NCI-H446 treated with DMSO at 0.1 percent for 48 hours (cell line): ENCODE results near the gene GGNBP2.
A peak's percentile ranks its signal among the peaks of the same experiment; 100 is the strongest.
"Not testable (repeated sequence)": the region's sequence is repeated elsewhere in the genome, so short reads cannot be mapped to it uniquely, and the experiment has no call there.

Experiments used
- DNase-seq: peaks from one replicate; lab custom pipeline; 2025; lab: John Stamatoyannopoulos, UW

Gene GGNBP2

DNA sequence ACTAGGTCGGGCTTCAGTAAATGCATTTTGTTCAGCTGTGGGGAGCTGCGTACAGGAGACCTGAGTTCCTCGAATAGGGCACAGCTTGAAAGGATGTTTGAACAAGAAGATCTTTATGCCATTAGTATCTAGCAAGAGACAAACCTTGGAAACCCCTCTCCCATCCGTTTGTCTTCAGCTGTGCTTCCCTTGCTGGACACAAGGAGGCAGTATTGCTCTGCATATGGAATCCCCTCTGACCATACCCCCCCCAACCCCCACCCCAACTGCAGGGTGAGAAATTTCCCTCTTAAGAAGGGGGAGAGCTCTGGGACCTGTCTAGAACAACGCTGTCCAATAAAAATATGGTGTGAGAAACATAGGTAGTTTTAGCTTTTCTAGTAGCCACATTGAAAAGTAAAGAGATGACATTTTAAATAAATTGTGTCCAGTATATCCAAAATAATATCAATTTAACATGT, 58.2 kb downstream of the GGNBP2 start:
- peak; percentile 43 for DNase-seq

DNA sequence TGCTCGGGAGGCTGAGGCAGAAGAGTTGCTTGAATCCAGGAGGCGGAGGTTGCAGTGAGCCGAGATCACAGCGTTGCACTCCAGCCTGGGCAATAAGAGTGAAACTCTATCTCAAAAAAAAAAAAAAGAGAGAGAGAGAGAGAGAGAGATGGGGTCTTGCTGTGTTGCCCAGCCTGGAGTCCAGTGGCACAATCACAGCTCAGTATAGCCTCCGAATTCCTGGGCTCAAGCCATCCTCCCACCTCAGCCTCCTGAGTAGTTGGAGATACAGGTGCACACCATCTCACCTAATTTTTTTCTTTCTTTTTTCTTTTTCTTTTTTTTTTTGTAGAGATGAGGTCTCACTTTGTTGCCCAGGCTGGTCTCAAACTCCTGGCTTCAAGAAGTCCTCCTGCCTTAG, 60.3 kb downstream of the GGNBP2 start:
- DNase-seq, result not testable (repeated sequence)

DNA sequence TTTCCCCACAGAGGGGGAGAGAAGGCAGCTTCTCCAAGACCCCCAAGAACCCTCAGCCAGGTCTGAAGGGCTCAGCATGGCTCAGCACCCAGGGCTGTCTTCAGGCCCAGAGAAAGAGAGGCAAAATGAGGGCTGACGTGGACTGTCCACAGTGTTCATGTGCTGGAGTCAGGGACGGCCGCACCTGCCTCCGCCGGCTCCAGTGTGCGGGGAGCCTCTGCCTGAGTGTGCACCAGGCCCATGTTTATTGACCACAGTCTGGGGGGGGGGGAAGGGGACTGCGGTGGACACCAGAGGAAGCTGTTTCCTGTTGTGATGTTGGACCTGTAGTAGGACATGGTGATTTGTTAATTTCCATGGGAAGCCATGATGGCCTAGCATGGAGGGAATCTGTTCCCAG, 63.6 kb downstream of the GGNBP2 start:
- DNase-seq, result no peak

DNA sequence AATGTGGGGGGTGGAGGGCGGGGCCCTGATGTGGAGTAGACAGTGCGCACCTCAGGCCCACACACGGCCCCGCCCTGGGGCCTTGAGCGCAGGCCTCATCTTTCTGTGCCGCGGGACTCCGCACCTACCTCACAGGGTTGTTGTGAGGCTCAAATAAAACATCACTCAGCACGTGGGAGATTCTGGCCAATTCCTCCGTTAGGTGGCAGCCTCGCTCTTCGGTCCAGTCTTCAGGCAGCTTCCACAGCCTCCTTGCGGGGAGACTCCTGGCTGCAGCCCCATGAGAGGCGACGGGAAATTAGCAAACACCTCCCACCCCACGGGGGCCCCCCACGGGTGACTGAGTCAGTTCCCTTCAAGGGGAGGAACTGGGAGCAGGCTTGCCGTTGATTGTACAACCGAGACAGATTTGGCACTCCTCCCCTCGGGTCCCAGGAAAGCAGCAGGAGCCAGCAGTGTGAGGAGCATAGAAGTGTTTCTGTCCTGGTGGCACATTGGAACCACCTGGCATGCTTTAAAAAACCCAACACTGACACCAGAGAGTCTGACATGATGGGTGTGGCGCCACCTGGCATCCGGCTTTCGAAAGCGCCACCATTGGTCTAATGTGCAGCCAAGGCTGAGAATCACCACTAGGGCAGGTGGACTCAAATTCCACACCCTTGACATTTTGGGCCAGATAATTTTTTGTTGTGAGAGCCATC, 64.2 kb downstream of the GGNBP2 start:
- DNase-seq, result no peak

- no peak for DNase-seq
These were observed 64.8 kb downstream of the GGNBP2 start for GRCh38 chr17:36609498-36609862.

GRCh38 chr17:36610474-36610873, 65.8 kb downstream of the GGNBP2 start:
- DNase-seq, result no peak

DNA sequence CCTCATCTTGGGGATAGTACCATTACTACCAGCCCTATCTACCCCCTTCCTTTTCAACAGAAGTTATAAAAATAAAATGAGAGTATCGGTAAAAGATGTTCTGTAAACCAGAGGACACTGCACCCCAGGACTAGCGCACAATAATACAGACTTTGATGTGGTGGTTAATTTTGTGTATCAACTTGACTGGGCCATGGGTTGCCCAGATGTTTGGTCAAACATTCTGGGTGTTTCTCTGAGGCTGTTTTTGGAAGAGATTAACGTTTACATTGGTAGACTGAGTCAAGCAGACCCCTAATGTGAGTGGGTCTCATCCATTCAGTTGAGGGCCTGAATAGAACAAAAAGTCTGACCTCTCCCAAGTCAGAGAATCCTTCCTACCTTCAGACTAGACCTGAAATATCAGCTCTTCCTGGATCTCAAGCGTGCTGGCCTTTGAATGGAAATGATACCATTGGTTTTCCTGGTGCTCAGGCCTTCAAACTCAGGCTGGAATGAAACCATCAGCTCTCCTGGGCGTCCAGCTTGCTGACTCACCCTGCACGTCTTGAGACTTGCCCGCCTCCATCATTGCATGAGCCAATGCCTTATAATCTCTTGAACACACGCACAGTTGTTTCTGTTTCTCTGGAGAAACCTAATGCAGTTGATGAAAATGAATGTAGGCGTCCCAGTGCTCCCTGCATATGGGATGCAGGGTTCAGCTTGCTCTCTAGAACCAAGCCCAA, 66.8 kb downstream of the GGNBP2 start:
- DNase-seq, result no peak

DNA sequence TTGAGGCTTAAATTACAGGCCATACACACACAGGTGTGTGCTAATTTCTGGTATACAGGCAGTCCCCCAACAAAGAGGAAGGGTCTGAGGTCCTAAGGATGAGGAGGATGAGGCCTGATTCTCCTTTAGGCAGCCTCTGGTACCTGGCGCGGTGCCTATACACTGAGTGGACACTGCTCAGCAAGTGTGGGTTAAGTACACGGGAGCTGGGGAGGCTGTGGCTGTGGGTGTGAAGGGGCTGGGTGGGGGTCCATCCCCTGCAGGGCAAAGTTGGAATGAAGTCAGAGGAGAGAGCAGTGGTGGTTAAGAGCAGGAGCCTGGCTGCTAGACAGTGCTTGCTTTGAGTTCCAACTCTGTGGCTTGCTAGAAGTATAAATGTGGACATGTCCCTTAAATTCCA, 67.6 kb downstream of the GGNBP2 start:
- no peak for DNase-seq

DNA sequence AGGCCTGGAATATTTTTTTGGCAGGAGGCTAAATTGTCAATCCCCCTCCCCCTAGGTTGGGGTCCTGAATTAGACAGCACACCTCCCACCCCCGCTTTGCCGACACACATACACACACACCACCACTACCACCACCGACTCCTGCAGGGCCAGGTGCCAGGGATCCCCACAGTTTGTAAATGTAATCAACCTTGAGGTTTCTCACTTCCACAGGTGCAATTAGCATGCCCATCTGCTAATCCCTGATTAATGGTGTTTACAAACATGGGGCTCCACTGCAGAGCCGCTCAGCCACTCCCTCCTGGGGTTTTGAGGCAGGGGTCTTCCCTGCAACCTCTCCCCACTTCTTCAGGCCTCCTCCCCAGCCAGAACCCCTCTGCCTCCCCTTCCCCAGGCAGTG, 68.4 kb downstream of the GGNBP2 start:
- DNase-seq, result no peak

DNA sequence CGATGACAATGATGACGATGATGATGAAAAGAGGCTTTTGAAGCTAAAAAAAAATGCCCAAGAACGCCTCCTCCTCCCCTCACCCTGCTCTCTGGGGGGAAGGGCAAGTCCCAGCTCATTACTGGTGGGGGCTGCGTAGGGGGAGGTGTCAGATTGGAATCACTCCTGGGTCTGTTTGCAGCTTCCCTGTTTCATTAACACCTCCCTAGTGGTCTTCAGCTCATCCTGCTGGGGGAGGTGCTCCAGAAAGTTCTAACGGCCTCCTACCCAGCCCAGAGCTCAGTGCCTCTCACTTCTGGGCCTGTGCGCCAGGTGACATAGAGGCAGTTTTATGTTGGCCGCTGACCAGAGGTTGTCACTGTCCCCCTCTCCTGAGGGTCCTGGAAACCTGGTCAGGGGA, 69.4 kb downstream of the GGNBP2 start:
- no peak for DNase-seq

- no peak for DNase-seq
These were observed 70.2 kb downstream of the GGNBP2 start for GRCh38 chr17:36614933-36615332.

- no peak for DNase-seq
These were observed 71.6 kb downstream of the GGNBP2 start for GRCh38 chr17:36616061-36617029.

DNA sequence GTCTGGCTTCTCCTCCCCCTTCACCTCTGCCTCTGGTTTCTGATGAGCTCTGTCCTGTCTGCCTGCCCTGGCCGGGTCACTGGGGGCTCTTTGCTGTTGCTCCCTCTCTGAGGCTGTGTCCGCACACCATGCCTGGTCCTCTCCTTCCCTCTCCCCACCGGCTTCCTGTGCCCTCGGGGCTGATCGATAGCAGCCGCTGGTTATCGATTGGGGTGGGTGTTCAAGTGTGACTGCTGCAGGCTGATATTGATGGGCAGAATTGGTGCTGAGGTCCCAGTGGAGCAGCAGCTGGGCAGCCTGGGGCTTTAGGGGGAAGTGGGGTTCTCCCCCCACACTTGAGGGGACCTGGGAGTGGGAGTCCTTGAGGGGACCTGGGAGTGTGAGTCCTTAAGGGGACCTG, 73.1 kb downstream of the GGNBP2 start:
- DNase-seq, result no peak

GRCh38 chr17:36623281-36623680, 78.6 kb downstream of the GGNBP2 start:
- DNase-seq, result no peak

DNA sequence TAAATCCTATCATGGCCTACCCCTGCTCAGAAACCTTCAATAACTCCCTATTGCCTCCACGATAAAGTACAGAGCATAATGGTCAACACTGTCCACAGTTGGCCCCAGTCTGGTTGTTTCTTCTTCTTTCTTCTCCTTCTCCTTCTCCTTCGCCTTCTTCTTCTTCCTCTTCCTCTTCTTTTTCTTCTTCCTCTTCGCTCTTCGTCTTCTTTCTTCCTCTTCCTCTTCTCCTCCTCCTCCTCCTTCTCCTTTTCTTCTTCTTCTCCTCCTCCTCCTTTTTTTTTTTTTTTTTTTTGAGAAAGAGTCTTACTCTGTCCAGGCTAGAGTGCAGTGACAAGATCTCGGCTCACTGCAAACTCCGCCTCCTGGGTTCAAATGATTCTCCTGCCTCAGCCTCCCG, 80.5 kb downstream of the GGNBP2 start:
- DNase-seq, result no peak

DNA sequence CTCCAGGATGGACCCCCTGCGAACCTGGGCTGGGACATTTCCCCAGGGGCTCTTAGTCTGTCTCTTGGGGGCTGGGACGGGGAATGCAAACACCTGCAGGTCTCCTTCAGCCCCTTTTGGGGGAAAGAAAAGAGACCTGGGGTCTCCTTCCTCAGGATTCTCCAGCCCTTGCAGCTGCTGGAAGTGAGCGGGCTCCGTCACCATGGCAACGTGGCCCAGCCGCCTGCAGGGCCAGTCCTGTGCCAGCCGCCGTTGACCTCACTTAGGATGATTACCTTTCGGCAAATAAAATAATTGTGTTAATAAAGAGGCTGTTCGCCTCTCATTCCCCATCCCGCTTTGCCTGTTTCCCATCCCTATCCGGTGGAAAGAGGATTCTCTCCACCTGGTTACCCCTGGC, 82.4 kb downstream of the GGNBP2 start:
- DNase-seq, result no peak

DNA sequence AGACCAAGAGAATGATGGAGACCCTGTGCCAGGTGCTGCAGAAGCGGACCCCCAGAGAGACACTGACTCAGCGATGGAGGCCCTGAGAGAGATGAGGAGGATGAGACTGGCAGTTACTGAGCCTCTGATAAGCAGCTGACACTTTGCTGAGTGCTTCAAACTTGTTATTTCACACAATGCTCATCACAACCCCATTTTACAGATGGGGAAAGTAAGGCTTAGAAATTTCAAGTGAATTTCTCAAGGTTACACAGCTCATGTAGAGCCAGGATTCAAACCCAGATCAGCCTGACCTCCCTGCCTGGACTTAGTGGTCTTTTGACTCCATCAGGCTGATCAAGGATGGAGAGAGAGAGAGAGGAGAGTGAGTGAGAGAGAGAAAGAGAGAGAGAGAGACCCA, 83.9 kb downstream of the GGNBP2 start:
- DNase-seq, result no peak

- no peak for DNase-seq
These were observed 84.6 kb downstream of the GGNBP2 start for GRCh38 chr17:36629252-36629847.

DNA sequence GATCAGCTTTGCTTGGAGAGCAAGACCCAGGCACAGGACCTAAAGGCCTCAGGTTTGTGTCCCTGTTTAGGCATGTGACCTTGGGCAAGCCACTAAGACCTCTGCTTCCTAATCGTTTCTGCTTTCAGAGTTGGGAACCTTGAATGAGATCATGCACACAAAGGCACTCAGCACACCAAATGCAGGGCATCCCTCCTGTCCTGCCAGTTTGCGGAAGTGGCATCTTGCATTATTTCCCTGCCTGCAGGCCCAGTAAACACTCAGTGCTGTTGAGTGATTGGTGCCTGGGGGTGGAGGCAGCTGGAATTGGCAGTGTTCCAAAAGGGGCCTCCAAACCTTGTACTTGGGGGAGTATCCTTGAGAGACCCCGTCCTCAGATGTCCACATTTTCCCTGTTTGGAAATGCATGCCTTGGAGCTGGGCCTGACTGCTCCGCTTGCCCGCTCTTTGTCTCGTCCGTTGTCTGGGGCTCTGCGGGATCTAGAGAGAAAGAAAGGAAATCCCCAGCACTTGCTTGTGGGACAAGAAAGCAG, 85.3 kb downstream of the GGNBP2 start:
- no peak for DNase-seq

- DNase-seq, result no peak
These were observed 86.3 kb downstream of the GGNBP2 start for GRCh38 chr17:36631022-36631421.

GRCh38 chr17:36632916-36633771, 88.4 kb downstream of the GGNBP2 start:
- DNase-seq, result no peak
